WTC11 (cell line): ENCODE measurements around the gene ABCC3.

ENCODE experiments used
- CTCF ChIP-seq: fragments of 200-600 bp; IDR thresholded peaks from 2 replicates; pipeline ENCODE4 v1.8.0; 2022; ENCODE audit warnings: antibody characterized with exemption
- SP1 ChIP-seq: sonication (generic); formaldehyde crosslinking; conservative IDR thresholded peaks from 2 replicates; pipeline ENCODE4 v1.8.1; 2022; ENCODE audit warnings: missing genetic modification reagents

DNA sequence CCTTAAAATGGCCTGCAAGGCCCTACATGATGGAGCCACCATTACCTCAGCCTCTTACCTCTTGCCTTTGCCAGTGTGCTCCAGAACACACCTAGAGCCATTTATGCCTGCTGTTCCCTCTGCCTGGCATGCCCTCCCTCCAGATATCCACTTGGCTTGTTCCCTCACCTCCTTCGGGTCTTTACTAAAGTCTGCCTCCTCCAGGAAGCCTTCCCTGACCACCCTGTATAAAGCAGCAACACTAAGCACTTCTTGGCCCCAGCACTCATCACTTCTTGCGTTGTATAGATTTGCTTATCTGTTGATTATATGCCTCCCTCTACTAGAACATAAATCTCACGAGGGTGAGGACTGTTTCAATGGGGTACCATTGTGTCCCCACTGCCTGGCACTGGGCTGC lies 47.8 kb downstream of the ABCC3 start:
- TF ChIP-seq CTCF, result no peak
- no peak for TF ChIP-seq SP1 (CRISPR knock-in tag)
